ENCODE results near the gene SLC49A3. TPM values are rescaled to one million over a fixed set of nuclear protein-coding genes. Genes with fewer than 3 reads are reported as not detected.

The SLC49A3 gene
- total and polyA plus RNA-seq, 2 of the 8 experiments (the other 6 are each of a cell fraction or from before 2014, with no cell fraction given): 5.0 to 8.8 TPM

GRCh38 chr4:714087-714486 is 25.1 kb upstream of the SLC49A3 start (continued):
- TF ChIP-seq, protein P1, sequence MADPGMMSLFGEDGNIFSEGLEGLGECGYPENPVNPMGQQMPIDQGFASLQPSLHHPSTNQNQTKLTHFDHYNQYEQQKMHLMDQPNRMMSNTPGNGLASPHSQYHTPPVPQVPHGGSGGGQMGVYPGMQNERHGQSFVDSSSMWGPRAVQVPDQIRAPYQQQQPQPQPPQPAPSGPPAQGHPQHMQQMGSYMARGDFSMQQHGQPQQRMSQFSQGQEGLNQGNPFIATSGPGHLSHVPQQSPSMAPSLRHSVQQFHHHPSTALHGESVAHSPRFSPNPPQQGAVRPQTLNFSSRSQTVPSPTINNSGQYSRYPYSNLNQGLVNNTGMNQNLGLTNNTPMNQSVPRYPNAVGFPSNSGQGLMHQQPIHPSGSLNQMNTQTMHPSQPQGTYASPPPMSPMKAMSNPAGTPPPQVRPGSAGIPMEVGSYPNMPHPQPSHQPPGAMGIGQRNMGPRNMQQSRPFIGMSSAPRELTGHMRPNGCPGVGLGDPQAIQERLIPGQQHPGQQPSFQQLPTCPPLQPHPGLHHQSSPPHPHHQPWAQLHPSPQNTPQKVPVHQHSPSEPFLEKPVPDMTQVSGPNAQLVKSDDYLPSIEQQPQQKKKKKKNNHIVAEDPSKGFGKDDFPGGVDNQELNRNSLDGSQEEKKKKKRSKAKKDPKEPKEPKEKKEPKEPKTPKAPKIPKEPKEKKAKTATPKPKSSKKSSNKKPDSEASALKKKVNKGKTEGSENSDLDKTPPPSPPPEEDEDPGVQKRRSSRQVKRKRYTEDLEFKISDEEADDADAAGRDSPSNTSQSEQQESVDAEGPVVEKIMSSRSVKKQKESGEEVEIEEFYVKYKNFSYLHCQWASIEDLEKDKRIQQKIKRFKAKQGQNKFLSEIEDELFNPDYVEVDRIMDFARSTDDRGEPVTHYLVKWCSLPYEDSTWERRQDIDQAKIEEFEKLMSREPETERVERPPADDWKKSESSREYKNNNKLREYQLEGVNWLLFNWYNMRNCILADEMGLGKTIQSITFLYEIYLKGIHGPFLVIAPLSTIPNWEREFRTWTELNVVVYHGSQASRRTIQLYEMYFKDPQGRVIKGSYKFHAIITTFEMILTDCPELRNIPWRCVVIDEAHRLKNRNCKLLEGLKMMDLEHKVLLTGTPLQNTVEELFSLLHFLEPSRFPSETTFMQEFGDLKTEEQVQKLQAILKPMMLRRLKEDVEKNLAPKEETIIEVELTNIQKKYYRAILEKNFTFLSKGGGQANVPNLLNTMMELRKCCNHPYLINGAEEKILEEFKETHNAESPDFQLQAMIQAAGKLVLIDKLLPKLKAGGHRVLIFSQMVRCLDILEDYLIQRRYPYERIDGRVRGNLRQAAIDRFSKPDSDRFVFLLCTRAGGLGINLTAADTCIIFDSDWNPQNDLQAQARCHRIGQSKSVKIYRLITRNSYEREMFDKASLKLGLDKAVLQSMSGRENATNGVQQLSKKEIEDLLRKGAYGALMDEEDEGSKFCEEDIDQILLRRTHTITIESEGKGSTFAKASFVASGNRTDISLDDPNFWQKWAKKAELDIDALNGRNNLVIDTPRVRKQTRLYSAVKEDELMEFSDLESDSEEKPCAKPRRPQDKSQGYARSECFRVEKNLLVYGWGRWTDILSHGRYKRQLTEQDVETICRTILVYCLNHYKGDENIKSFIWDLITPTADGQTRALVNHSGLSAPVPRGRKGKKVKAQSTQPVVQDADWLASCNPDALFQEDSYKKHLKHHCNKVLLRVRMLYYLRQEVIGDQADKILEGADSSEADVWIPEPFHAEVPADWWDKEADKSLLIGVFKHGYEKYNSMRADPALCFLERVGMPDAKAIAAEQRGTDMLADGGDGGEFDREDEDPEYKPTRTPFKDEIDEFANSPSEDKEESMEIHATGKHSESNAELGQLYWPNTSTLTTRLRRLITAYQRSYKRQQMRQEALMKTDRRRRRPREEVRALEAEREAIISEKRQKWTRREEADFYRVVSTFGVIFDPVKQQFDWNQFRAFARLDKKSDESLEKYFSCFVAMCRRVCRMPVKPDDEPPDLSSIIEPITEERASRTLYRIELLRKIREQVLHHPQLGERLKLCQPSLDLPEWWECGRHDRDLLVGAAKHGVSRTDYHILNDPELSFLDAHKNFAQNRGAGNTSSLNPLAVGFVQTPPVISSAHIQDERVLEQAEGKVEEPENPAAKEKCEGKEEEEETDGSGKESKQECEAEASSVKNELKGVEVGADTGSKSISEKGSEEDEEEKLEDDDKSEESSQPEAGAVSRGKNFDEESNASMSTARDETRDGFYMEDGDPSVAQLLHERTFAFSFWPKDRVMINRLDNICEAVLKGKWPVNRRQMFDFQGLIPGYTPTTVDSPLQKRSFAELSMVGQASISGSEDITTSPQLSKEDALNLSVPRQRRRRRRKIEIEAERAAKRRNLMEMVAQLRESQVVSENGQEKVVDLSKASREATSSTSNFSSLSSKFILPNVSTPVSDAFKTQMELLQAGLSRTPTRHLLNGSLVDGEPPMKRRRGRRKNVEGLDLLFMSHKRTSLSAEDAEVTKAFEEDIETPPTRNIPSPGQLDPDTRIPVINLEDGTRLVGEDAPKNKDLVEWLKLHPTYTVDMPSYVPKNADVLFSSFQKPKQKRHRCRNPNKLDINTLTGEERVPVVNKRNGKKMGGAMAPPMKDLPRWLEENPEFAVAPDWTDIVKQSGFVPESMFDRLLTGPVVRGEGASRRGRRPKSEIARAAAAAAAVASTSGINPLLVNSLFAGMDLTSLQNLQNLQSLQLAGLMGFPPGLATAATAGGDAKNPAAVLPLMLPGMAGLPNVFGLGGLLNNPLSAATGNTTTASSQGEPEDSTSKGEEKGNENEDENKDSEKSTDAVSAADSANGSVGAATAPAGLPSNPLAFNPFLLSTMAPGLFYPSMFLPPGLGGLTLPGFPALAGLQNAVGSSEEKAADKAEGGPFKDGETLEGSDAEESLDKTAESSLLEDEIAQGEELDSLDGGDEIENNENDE (IDR thresholded peaks at IDR 0.05; ENCODE audit: insufficient replicate concordance, low read length): no peak
- TF ChIP-seq RBBP5 (IDR thresholded peaks at IDR 0.05; ENCODE audit: borderline replicate concordance, low read depth, low read length): no peak
- TF ChIP-seq HDAC2 (IDR thresholded peaks at IDR 0.05; ENCODE audit: borderline replicate concordance in 1 of 2, low read depth in 2 of 2, low read length in 2 of 2): no peak
- TF ChIP-seq RAD21 (IDR thresholded peaks at IDR 0.05 in 1 of 2, conservative IDR thresholded peaks at IDR 0.05 in 1 of 2; ENCODE audit: low read depth in 2 of 2, low read length in 2 of 2): no peak
- TF ChIP-seq ZNF274 (IDR thresholded peaks at IDR 0.05; ENCODE audit: borderline replicate concordance, extremely low read depth, low read length): no peak
- TF ChIP-seq TAF1 (IDR thresholded peaks at IDR 0.05; ENCODE audit: low read depth, low read length): no peak
- no peak for TF ChIP-seq JUN (IDR thresholded peaks at IDR 0.05; ENCODE audit: low read depth, low read length)
- no peak for TF ChIP-seq RNF2 (IDR thresholded peaks at IDR 0.05; ENCODE audit: borderline replicate concordance, low read depth, low read length, missing control alignments, poor library complexity, severe bottlenecking)

Data from H1 (cell line).